IMR-90 (cell line): ENCODE data around the gene GIPR. TPM values are rescaled to one million over a fixed set of nuclear protein-coding genes. Genes with fewer than 3 reads are reported as not detected.

Experiments
- CEBPB ChIP-seq: IDR thresholded peaks from 2 replicates; pipeline ENCODE4 v1.6.1; 2012; ENCODE audit warnings: low read depth, low read length, improper control_type of control experiment
- MXI1 ChIP-seq: IDR thresholded peaks from 2 replicates; pipeline ENCODE4 v1.6.1; 2012; ENCODE audit warnings: low read depth, mild to moderate bottlenecking, low read length, moderate library complexity, borderline replicate concordance
- SMC3 ChIP-seq: fragments of 150-350 bp; IDR thresholded peaks from 2 replicates; pipeline ENCODE4 v1.6.1; 2016; ENCODE audit warnings: low read depth, mild to moderate bottlenecking, antibody characterized with exemption, low read length, moderate library complexity
- polyA plus RNA-seq, 3 experiments: library from polyadenylated mRNA; depleted of rRNA; stranded (reverse); fragments of >200 nt; gene quantifications; 2 replicates each; pipeline ENCODE4 v1.2.3, GENCODE V29; 2012; ENCODE audit warnings: low replicate concordance in 1 of 3
- total RNA-seq: library from RNA; depleted of rRNA; stranded (reverse); fragments of >200 nt; gene quantifications from 2 replicates; pipeline ENCODE4 v1.2.3, GENCODE V29; 2012

GIPR gene
- total and polyA plus RNA-seq, 2 of the 4 experiments (the other 2 are of a cell fraction): 0.18 to 1.2 TPM

DNA sequence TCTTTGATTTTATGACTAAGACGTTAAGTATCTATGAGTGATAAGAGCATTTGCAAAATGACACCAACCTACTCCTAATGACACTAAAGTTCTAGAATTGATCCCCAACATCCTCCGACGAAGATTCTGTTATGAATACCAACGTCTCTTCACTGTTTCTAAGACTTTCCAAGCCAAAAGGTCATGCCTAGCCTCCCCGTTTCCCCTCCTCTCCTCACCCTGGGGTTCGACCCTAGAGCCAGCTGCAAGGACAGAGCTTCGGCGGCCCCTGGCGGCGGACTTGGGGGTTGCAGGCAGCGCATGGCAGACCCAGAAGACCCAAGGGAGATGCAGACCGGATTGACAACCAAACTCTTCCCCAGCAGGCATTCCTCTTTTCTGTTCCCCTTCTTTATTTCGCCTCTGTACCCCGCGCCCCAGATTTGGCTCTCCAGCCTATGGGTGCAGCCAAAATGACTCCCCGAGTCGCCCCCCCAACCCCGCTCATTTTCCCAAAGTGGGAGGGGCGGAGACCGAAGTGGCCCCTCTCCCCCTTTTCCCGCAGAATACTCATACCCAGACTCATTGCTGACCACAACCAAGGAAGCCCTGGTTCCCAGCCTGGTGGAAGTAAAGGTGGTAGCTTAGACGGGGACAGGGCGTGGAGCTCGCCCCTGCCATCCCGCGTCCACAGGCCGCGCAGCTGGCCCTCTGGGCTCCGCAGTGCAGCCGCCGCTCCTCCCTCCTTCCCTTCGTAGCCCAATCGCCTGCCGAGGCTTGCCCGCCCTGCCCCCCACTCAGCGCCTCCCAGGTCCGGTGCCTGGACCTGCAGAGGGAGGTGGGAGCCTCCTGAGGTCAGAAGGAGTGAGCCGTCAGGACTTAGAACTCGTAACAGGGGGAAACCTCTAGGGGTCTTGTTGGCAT, 24.7 kb upstream of the GIPR start (continued):
- peak; percentile 70 for TF ChIP-seq SMC3
- no peak for TF ChIP-seq CEBPB
- no peak for TF ChIP-seq MXI1
